CD4-positive, alpha-beta T cell treated with Interferon alpha-2 for 1 hour (primary cell): Measurements from ENCODE around the gene KIAA1614.

Source experiments
- DNase-seq, 2 donors: peaks; one replicate each; pipeline ENCODE4 v3.0.0-alpha.2; 2020 to 2022

KIAA1614 gene

GRCh38 chr1:180927348-180927747, 14.7 kb downstream of the KIAA1614 start:
- no peak for DNase-seq

GRCh38 chr1:180927841-180928240, 15.1 kb downstream of the KIAA1614 start:
- no peak for DNase-seq

- DNase-seq, result no peak
Measured at GRCh38 chr1:180928331-180929230, 15.9 kb downstream of the KIAA1614 start.

- no peak for DNase-seq
Measured at GRCh38 chr1:180929389-180929788, 16.7 kb downstream of the KIAA1614 start.

- no peak for DNase-seq
Measured at GRCh38 chr1:180930687-180931086, 18.0 kb downstream of the KIAA1614 start.

GRCh38 chr1:180931529-180931928, 18.8 kb downstream of the KIAA1614 start:
- DNase-seq, result no peak

GRCh38 chr1:180932378-180932777, 19.7 kb downstream of the KIAA1614 start:
- DNase-seq, result no peak

- no peak for DNase-seq
Measured at GRCh38 chr1:180933141-180933540, 20.4 kb downstream of the KIAA1614 start.

GRCh38 chr1:180934563-180934962, 21.9 kb downstream of the KIAA1614 start:
- DNase-seq, result no peak

- DNase-seq, result no peak
Measured at GRCh38 chr1:180935326-180936109, 22.8 kb downstream of the KIAA1614 start.

- no peak for DNase-seq
Measured at GRCh38 chr1:180936110-180937011, 23.7 kb downstream of the KIAA1614 start.

GRCh38 chr1:180937012-180937372, 24.3 kb downstream of the KIAA1614 start:
- DNase-seq, result no peak

GRCh38 chr1:180937624-180938225, 25.0 kb downstream of the KIAA1614 start:
- no peak for DNase-seq

GRCh38 chr1:180939073-180939710, 26.5 kb downstream of the KIAA1614 start:
- DNase-seq, result no peak

- DNase-seq, result no peak
Measured at GRCh38 chr1:180939711-180940103, 27.0 kb downstream of the KIAA1614 start.

GRCh38 chr1:180940445-180940844, 27.7 kb downstream of the KIAA1614 start:
- DNase-seq, result no peak

- DNase-seq, result no peak
Measured at GRCh38 chr1:180941518-180942275, 29.0 kb downstream of the KIAA1614 start.

GRCh38 chr1:180945151-180945550, 32.5 kb downstream of the KIAA1614 start:
- no peak for DNase-seq

- DNase-seq, result no peak
Measured at GRCh38 chr1:180945551-180945950, 32.9 kb downstream of the KIAA1614 start.

- no peak for DNase-seq
Measured at GRCh38 chr1:180946056-180946455, 33.4 kb downstream of the KIAA1614 start.
